Activated gamma-delta T cell (primary cell): ENCODE measurements around the gene PLEK.
"Not testable (repeated sequence)": the region's sequence is repeated elsewhere in the genome, so short reads cannot be mapped to it uniquely, and the experiment has no call there.

Experiments used
- DNase-seq: peaks from one replicate; lab custom pipeline; 2025; lab: John Stamatoyannopoulos, UW

The PLEK gene

GRCh38 chr2:68352651-68353391 lies 12.3 kb upstream of the PLEK start:
- DNase-seq, result no peak

- DNase-seq, result no peak
Measured at GRCh38 chr2:68356599-68357239, 8.4 kb upstream of the PLEK start.

- no peak for DNase-seq
Measured at GRCh38 chr2:68357605-68358337, 7.3 kb upstream of the PLEK start.

GRCh38 chr2:68359889-68360288 lies 5.2 kb upstream of the PLEK start:
- DNase-seq, result no peak

GRCh38 chr2:68362069-68362468 lies 3.0 kb upstream of the PLEK start:
- peak; percentile 19 for DNase-seq

- DNase-seq, result no peak
Measured at GRCh38 chr2:68362749-68363148, 2.3 kb upstream of the PLEK start.

- no peak for DNase-seq
Measured at GRCh38 chr2:68363721-68364120, 1.4 kb upstream of the PLEK start.

GRCh38 chr2:68366083-68366560 lies 1.0 kb downstream of the PLEK start:
- DNase-seq, result no peak

- DNase-seq, result no peak
Measured at GRCh38 chr2:68367953-68368653, 3.0 kb downstream of the PLEK start.

- DNase-seq, result no peak
Measured at GRCh38 chr2:68368654-68369336, 3.7 kb downstream of the PLEK start.

GRCh38 chr2:68369337-68369734 lies 4.3 kb downstream of the PLEK start:
- DNase-seq, result no peak

- no peak for DNase-seq
Measured at GRCh38 chr2:68371138-68371537, 6.1 kb downstream of the PLEK start.

GRCh38 chr2:68371581-68371980 lies 6.5 kb downstream of the PLEK start:
- no peak for DNase-seq

GRCh38 chr2:68372485-68372884 lies 7.4 kb downstream of the PLEK start:
- no peak for DNase-seq

- DNase-seq, result no peak
Measured at GRCh38 chr2:68374184-68374583, 9.1 kb downstream of the PLEK start.

- no peak for DNase-seq
Measured at GRCh38 chr2:68375582-68375981, 10.5 kb downstream of the PLEK start.

- DNase-seq, result no peak
Measured at GRCh38 chr2:68377137-68377780, 12.2 kb downstream of the PLEK start.

- DNase-seq, result not testable (repeated sequence)
Measured at GRCh38 chr2:68378779-68379178, 13.7 kb downstream of the PLEK start.

GRCh38 chr2:68379184-68379708 lies 14.2 kb downstream of the PLEK start:
- DNase-seq, result no peak

- DNase-seq, result no peak
Measured at GRCh38 chr2:68383778-68384177, 18.7 kb downstream of the PLEK start.
